Epithelial cell of proximal tubule (primary cell): ENCODE data around the gene CHN1. TPM values are rescaled to one million over a fixed set of nuclear protein-coding genes. Genes with fewer than 3 reads are reported as not detected.

ENCODE experiments used
- DNase-seq: peaks from one replicate; pipeline ENCODE4 v3.0.0-alpha.2; 2011; ENCODE audit warnings: low read depth
- H3K4me3 ChIP-seq: 2 replicates; pipeline ENCODE4 v1.5.1; 2011; ENCODE audit warnings: low read depth, mild to moderate bottlenecking, low read length
- total RNA-seq: library from RNA; depleted of rRNA; stranded (reverse); fragments of >200 nt; gene quantifications from 2 replicates; pipeline ENCODE4 v1.2.3, GENCODE V29; 2015
- TF ChIP-seq, protein P1 (sequence below): conservative IDR thresholded peaks from 2 replicates; pipeline ENCODE4 v1.5.1; 2012; ENCODE audit warnings: low read depth, mild to moderate bottlenecking, low read length

CHN1 gene
- total RNA-seq, 1 donor from 2014 or later: 22.5 TPM

DNA sequence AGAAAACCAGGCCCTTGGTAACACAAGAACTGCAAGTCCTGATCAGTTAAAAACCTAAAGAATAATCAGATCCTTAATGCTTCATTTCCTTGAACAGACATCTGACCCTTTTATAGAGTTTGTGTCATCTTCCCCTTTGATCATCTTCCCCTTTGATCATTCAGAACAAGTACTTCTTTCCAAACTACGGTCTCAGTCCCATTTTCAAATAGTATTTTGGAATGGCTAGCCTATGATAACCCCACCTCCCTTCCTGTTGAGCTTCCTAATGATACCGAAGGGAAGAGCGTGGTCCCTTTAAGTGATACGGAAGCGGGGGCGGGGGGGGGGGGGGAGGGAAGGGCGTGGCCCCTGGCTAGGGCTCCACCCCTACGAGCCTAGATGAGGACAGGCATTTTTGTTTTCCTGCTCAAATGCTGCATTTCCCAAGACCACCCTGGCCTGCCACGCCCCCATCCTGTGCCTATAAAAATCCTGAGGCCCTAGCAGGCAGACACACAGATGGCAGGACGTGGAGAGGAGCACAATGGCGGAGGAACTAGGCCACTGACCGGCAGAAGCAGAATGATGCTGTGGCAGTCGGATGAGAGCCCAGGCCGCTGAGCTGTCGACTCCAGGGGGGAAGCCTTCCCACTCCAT lies 216.8 kb downstream of the CHN1 start:
- no peak for DNase-seq
- TF ChIP-seq, protein P1, sequence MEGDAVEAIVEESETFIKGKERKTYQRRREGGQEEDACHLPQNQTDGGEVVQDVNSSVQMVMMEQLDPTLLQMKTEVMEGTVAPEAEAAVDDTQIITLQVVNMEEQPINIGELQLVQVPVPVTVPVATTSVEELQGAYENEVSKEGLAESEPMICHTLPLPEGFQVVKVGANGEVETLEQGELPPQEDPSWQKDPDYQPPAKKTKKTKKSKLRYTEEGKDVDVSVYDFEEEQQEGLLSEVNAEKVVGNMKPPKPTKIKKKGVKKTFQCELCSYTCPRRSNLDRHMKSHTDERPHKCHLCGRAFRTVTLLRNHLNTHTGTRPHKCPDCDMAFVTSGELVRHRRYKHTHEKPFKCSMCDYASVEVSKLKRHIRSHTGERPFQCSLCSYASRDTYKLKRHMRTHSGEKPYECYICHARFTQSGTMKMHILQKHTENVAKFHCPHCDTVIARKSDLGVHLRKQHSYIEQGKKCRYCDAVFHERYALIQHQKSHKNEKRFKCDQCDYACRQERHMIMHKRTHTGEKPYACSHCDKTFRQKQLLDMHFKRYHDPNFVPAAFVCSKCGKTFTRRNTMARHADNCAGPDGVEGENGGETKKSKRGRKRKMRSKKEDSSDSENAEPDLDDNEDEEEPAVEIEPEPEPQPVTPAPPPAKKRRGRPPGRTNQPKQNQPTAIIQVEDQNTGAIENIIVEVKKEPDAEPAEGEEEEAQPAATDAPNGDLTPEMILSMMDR: no peak
- no peak overlapping the region for H3K4me3 ChIP-seq

DNA sequence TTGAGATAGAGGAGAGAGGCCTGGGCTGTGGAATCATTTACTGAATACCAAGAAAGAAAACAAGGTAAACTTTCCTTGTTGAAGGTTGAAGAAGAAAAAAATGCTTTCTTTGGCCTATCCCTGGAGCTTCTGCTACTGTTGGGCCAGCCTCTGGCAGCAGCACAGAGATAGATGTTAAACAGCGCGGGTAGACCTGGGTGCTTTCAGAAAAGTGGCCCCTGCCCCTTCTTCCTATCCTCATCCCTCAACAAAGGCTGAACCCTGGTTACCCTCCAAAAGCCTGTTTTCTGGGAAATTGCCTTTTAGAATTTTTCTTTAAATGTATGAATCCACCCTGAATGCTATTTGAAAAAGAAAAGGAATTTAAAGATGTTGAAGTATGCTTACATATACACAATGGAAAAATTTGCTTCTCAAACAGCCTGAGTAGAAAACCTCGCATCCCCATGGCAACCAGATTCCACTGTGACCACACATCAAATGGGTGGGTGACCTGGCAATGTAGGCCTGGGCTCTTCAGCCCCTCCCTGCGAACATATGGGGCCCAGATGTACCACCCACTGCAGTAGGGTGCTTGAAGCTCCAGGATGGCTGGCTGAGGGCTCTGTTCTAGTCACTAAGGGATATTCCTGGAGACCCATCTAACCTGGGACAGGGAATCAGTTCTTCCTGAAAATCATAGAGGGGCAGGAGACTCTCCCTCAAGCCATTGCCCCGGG lies 217.5 kb downstream of the CHN1 start:
- TF ChIP-seq, protein P1: no peak
- H3K4me3 ChIP-seq: no peak overlapping the region
- DNase-seq: no peak

DNA sequence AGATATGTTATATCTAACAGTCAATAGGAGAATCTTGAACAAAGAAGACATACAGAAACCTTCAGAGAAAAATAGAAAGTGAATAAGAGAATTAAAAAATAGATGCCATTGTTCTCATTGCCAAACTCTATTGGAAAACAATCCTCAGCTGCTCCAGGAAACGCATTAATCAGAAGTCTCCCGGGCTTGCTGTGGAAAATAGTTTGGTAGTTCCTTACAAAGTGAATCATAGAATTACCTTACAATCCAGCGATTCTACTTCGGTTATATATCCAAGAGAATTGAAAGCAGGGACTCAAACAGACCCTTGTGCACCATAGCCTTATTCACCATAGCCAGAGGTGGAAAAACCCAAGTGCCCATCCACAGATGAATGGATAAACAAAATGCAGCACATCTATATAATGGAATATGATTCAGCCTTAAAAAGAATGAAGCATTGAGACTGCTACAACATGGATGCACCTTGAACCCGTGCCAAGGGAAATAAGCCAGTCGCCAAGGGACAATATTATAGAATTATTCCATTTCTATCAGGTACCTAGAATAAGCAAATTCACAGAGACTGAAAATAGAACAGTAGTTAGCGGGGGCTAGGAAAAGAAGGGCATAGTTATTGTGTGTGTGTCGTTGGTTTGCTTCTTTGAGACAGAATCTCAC lies 219.0 kb downstream of the CHN1 start:
- H3K4me3 ChIP-seq: no peak overlapping the region

DNA sequence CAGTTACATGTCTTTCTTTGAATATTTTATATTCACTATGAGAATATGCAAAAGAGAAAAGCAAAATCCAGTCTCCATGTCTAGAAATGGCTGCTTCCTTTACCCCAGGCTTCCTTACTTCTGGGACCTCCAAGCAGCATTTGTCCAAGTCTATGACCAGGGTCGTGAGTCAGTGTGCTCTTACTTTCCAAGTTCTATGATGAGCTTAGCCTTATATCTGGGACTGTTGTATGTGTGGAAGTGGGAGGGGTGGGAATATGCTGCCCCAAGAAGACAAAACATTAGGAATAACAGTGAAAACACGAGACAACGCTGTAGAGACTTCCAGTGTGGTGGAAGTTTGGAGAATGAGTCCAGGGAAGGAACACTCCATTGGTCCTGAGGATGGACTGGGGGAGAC lies 219.7 kb downstream of the CHN1 start:
- TF ChIP-seq, protein P1: no peak
- no peak for DNase-seq
- H3K4me3 ChIP-seq: no peak overlapping the region

More for the DNA sequence above, 219.0 kb downstream of the CHN1 start:
- no peak for DNase-seq
- TF ChIP-seq, protein P1: no peak

GRCh38 chr2:174784909-174785308 lies 220.3 kb downstream of the CHN1 start:
- no peak for DNase-seq
- TF ChIP-seq, protein P1: no peak

GRCh38 chr2:174784316-174784715 lies 220.9 kb downstream of the CHN1 start:
- no peak overlapping the region for H3K4me3 ChIP-seq
- TF ChIP-seq, protein P1: no peak
- DNase-seq: no peak

More at GRCh38 chr2:174784909-174785308, 220.3 kb downstream of the CHN1 start:
- no peak overlapping the region for H3K4me3 ChIP-seq
